Neural progenitor cell (in vitro differentiated cells): Measurements from ENCODE around the gene NLRP11. TPM values are rescaled to one million over a fixed set of nuclear protein-coding genes. Genes with fewer than 3 reads are reported as not detected.

Source experiments
- DNase-seq: peaks from one replicate; pipeline ENCODE4 v3.0.0-alpha.2; 2016; ENCODE audit warnings: low spot score
- H2AFZ ChIP-seq: fragments of 200-600 bp; sonication (generic); replicated peaks from 2 replicates; pipeline ENCODE4 v1.6.1; 2016; ENCODE audit warnings: antibody characterized with exemption
- H3F3A ChIP-seq: fragments of 200-600 bp; sonication (generic); 2 replicates; pipeline ENCODE4 v1.6.1; 2016; ENCODE audit warnings: antibody characterized with exemption, low read depth
- H3K27ac ChIP-seq: fragments of 200-600 bp; sonication (generic); 2 replicates; pipeline ENCODE4 v1.5.1; 2016; ENCODE audit warnings: mild to moderate bottlenecking
- H3K27me3 ChIP-seq: fragments of 200-600 bp; sonication (generic); 2 replicates; pipeline ENCODE4 v1.6.1; 2016; ENCODE audit warnings: mild to moderate bottlenecking, moderate library complexity
- H3K36me3 ChIP-seq: fragments of 200-600 bp; sonication (generic); 2 replicates; pipeline ENCODE4 v1.5.1; 2016
- H3K4me1 ChIP-seq: fragments of 200-600 bp; sonication (generic); 2 replicates; pipeline ENCODE4 v1.6.1; 2016; ENCODE audit warnings: mixed run types
- H3K4me2 ChIP-seq: fragments of 200-600 bp; sonication (generic); 2 replicates; pipeline ENCODE4 v1.6.1; 2016
- H3K4me3 ChIP-seq: fragments of 200-600 bp; sonication (generic); 2 replicates; pipeline ENCODE4 v1.5.1; 2016
- H3K79me2 ChIP-seq: fragments of 200-600 bp; sonication (generic); 2 replicates; pipeline ENCODE4 v1.6.1; 2016; ENCODE audit warnings: low read depth
- H3K9ac ChIP-seq: fragments of 200-600 bp; sonication (generic); 2 replicates; pipeline ENCODE4 v1.6.1; 2016
- H3K9me3 ChIP-seq: fragments of 200-600 bp; sonication (generic); 2 replicates; pipeline ENCODE4 v1.5.1; 2016; ENCODE audit warnings: low read depth
- H4K20me1 ChIP-seq: fragments of 200-600 bp; sonication (generic); 2 replicates; pipeline ENCODE4 v1.6.1; 2016; ENCODE audit warnings: low read depth
- H3K27ac Mint-ChIP-seq: 3 replicates; pipeline ENCODE4 v1.8.0; 2021; ENCODE audit warnings: mixed read lengths
- H3K27me3 Mint-ChIP-seq: 2 replicates; pipeline ENCODE4 v1.8.0; 2022; ENCODE audit warnings: low read depth, mild to moderate bottlenecking, inconsistent platforms, moderate library complexity, mixed read lengths; ENCODE audit not compliant: insufficient read depth
- H3K36me3 Mint-ChIP-seq: 3 replicates; pipeline ENCODE4 v1.8.0; 2021; ENCODE audit warnings: mixed read lengths
- H3K4me1 Mint-ChIP-seq: 3 replicates; pipeline ENCODE4 v1.8.0; 2021; ENCODE audit warnings: mixed read lengths
- H3K4me3 Mint-ChIP-seq: 3 replicates; pipeline ENCODE4 v1.8.0; 2021; ENCODE audit warnings: mild to moderate bottlenecking, moderate library complexity, mixed read lengths
- H3K9me3 Mint-ChIP-seq: 3 replicates; pipeline ENCODE4 v1.8.0; 2020; ENCODE audit warnings: mixed read lengths
- EZH2 ChIP-seq: fragments of 200-600 bp; sonication (generic); IDR thresholded peaks from 2 replicates; pipeline ENCODE4 v1.6.1; 2017; ENCODE audit warnings: antibody characterized with exemption, mild to moderate bottlenecking, moderate library complexity
- EZH2phosphoT487 ChIP-seq: fragments of 200-600 bp; sonication (generic); IDR thresholded peaks from 2 replicates; pipeline ENCODE4 v1.6.1; 2017; ENCODE audit warnings: antibody characterized with exemption
- total RNA-seq: library from RNA; depleted of rRNA; stranded (reverse); fragments of >200 nt; gene quantifications from 2 replicates; pipeline ENCODE4 v1.2.3, GENCODE V29; 2015; ENCODE audit warnings: low replicate concordance
- TF ChIP-seq, protein P1 (sequence below): fragments of 200-600 bp; sonication (generic); IDR thresholded peaks from 2 replicates; pipeline ENCODE4 v1.5.1; 2017; ENCODE audit warnings: antibody characterized with exemption, mild to moderate bottlenecking

NLRP11 gene
- total RNA-seq, 1 donor from 2014 or later: not detected

DNA sequence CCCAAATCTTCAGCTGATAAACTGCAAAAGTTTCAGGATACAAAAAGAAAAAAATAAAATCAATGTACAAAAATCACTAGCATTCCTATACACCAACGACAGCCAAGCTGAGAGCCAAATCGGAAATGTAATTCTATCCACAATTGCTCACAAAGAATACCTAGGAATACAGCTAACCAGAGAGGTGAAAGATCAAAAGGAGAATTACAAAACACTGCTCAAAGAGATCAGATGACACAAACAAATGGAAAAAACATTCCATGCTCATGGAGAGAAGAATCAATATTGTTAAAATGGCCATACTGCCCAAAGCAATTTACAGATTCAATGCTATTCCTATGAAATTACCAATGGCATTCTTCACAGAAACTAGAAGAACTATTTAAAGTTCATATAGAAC, 29.5 kb downstream of the NLRP11 start:
- H3K36me3 Mint-ChIP-seq: no peaks in the 10 kb centered on the region
- H3K36me3 ChIP-seq: no peaks in the 10 kb centered on the region
- no peak for DNase-seq
- H3K9me3 Mint-ChIP-seq: peaks cover 24% of the 10 kb centered on the region
- H3K27me3 Mint-ChIP-seq: peaks cover 3% of the 10 kb centered on the region
- no peak overlapping the region for H3K4me2 ChIP-seq
- H3K27ac ChIP-seq: no peak overlapping the region
- peaks cover 7% of the 10 kb centered on the region for H3K9me3 ChIP-seq
- H2AFZ ChIP-seq: no peak overlapping the region
- H3K4me1 ChIP-seq: no peaks in the 10 kb centered on the region
- no peaks in the 10 kb centered on the region for H3K79me2 ChIP-seq
- no peaks in the 10 kb centered on the region for H4K20me1 ChIP-seq
- no peak overlapping the region for H3K9ac ChIP-seq
- no peaks in the 10 kb centered on the region for H3K4me1 Mint-ChIP-seq
- H3K4me3 ChIP-seq: no peak overlapping the region
- H3K27me3 ChIP-seq: no peaks in the 10 kb centered on the region
- TF ChIP-seq EZH2phosphoT487 (no peak), EZH2 (no peak)
- TF ChIP-seq, protein P1, sequence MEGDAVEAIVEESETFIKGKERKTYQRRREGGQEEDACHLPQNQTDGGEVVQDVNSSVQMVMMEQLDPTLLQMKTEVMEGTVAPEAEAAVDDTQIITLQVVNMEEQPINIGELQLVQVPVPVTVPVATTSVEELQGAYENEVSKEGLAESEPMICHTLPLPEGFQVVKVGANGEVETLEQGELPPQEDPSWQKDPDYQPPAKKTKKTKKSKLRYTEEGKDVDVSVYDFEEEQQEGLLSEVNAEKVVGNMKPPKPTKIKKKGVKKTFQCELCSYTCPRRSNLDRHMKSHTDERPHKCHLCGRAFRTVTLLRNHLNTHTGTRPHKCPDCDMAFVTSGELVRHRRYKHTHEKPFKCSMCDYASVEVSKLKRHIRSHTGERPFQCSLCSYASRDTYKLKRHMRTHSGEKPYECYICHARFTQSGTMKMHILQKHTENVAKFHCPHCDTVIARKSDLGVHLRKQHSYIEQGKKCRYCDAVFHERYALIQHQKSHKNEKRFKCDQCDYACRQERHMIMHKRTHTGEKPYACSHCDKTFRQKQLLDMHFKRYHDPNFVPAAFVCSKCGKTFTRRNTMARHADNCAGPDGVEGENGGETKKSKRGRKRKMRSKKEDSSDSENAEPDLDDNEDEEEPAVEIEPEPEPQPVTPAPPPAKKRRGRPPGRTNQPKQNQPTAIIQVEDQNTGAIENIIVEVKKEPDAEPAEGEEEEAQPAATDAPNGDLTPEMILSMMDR: no peak
- H3K27ac Mint-ChIP-seq: no peak overlapping the region
- no peak overlapping the region for H3K4me3 Mint-ChIP-seq
- H3F3A ChIP-seq: no peaks in the 10 kb centered on the region

DNA sequence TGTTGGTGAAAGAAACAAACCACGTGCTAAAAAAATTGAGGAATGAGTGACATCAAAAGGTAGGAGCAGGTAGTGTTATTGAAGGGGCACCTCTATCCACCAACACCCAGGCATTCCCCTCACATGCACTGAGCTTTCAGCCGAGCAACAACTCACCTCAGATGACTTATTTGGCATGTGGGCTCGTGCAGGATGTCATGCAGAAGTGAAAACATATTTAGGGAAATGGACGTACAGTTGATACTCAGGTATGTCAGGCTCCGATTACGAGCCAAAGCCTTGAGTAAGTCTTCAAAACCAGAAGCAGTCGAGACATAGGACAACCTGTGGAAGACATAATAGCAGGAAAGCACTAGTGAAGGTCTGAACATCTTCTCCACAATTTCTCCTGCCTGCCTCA, 30.4 kb downstream of the NLRP11 start:
- Histone ChIP-seq H3K79me2 (no peaks in the 10 kb centered on the region), H3K9me3 (peaks cover 7% of the 10 kb centered on the region), H3K4me2 (no peak overlapping the region), H3K27ac (no peak overlapping the region), H2AFZ (no peak overlapping the region), H3K4me1 (no peaks in the 10 kb centered on the region), H3K36me3 (no peaks in the 10 kb centered on the region), H4K20me1 (no peaks in the 10 kb centered on the region), H3K4me3 (no peak overlapping the region), H3K27me3 (no peaks in the 10 kb centered on the region), H3K9ac (no peak overlapping the region), H3F3A (no peaks in the 10 kb centered on the region)
- H3K4me3 Mint-ChIP-seq: no peak overlapping the region
- no peaks in the 10 kb centered on the region for H3K4me1 Mint-ChIP-seq
- peaks cover under 1% of the 10 kb centered on the region for H3K27me3 Mint-ChIP-seq
- DNase-seq: no peak
- H3K27ac Mint-ChIP-seq: no peak overlapping the region
- TF ChIP-seq EZH2phosphoT487: no peak
- TF ChIP-seq, protein P1: no peak
- TF ChIP-seq EZH2: no peak
- H3K9me3 Mint-ChIP-seq: peaks cover 27% of the 10 kb centered on the region
- H3K36me3 Mint-ChIP-seq: no peaks in the 10 kb centered on the region

DNA sequence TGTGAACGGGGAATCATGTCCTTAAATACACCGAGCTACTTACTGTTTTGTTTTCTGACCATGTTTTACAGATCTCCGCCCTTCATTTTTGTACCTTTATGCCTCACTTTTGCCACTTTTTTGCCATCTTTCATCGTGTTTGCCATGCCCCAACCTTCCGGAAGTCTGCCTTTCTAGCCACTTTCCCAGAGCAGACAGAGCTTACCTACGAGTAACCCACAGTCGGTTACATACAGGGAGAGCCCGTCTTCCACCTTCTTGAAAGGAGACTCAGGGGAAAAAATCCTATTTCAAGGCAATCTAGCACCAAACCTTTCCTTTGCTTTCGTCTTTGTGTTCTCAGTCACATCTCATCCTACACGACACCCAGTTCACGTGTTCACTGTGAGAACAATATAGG, 36.8 kb downstream of the NLRP11 start:
- Histone ChIP-seq H3K4me2 (no peak overlapping the region), H2AFZ (no peak overlapping the region), H3K9ac (no peak overlapping the region), H3K4me3 (no peak overlapping the region), H3K27me3 (no peaks in the 10 kb centered on the region), H3K27ac (no peak overlapping the region), H3K36me3 (no peaks in the 10 kb centered on the region), H3F3A (no peaks in the 10 kb centered on the region), H3K79me2 (no peaks in the 10 kb centered on the region), H4K20me1 (no peaks in the 10 kb centered on the region), H3K4me1 (no peaks in the 10 kb centered on the region), H3K9me3 (peaks cover 23% of the 10 kb centered on the region)
- no peak for TF ChIP-seq EZH2
- TF ChIP-seq, protein P1: no peak
- no peak for TF ChIP-seq EZH2phosphoT487
- H3K4me1 Mint-ChIP-seq: no peaks in the 10 kb centered on the region
- H3K9me3 Mint-ChIP-seq: peaks cover 28% of the 10 kb centered on the region
- no peaks in the 10 kb centered on the region for H3K36me3 Mint-ChIP-seq
- no peak overlapping the region for H3K27ac Mint-ChIP-seq
- H3K27me3 Mint-ChIP-seq: peaks cover 2% of the 10 kb centered on the region
- H3K4me3 Mint-ChIP-seq: no peak overlapping the region
- no peak for DNase-seq
